Heart left ventricle (tissue), 16 donors: Measurements from ENCODE around the gene ETS2. TPM values are rescaled to one million over a fixed set of nuclear protein-coding genes. Genes with fewer than 3 reads are reported as not detected.
"Not testable (repeated sequence)": the region's sequence is repeated elsewhere in the genome, so short reads cannot be mapped to it uniquely, and the experiment has no call there.

Experiments
- ATAC-seq, 4 donors: fragments of 200-7000 bp; cut with Tn5 transposase; one replicate each; pipeline ENCODE4 v1.9.1; 2020 to 2022; ENCODE audit warnings: moderate library complexity in 4 of 4, mild to moderate bottlenecking in 3 of 4, moderate number of reproducible peaks in 1 of 4
- DNase-seq, 5 donors: peaks; one replicate each; pipeline ENCODE4 v3.0.0-alpha.2; 2020
- H3K27ac ChIP-seq, 12 donors: fragments of 200-600 bp; sonication (generic) in 4 of 12; one replicate each; pipeline versions ENCODE4 v1.5.0 to v1.8.0; 2016 to 2022; ENCODE audit warnings: mild to moderate bottlenecking in 2 of 12
- H3K27me3 ChIP-seq, 9 donors: fragments of 200-600 bp; sonication (generic) in 2 of 9; one replicate each; pipeline versions ENCODE4 v1.5.1 to v1.8.0; 2016 to 2022; ENCODE audit warnings: mild to moderate bottlenecking in 3 of 9
- H3K36me3 ChIP-seq, 9 donors: fragments of 200-600 bp; sonication (generic) in 2 of 9; one replicate each; pipeline versions ENCODE4 v1.5.0 to v1.8.0; 2018 to 2022; ENCODE audit warnings: mild to moderate bottlenecking in 2 of 9
- H3K4me1 ChIP-seq, 12 donors: fragments of 200-600 bp; sonication (generic) in 4 of 12; one replicate each; pipeline versions ENCODE4 v1.5.0 to v1.8.0; 2016 to 2022; ENCODE audit warnings: mild to moderate bottlenecking in 3 of 12
- H3K4me3 ChIP-seq, 12 donors: fragments of 200-600 bp; sonication (generic) in 4 of 12; one replicate each; pipeline versions ENCODE4 v1.5.0 to v1.8.0; 2017 to 2022; ENCODE audit warnings: mild to moderate bottlenecking in 9 of 12, moderate library complexity in 4 of 12
- H3K9me3 ChIP-seq, 12 donors: fragments of 200-600 bp; sonication (generic) in 4 of 12; one replicate each; pipeline versions ENCODE4 v1.5.0 to v1.8.0; 2016 to 2022; ENCODE audit warnings: mild to moderate bottlenecking in 1 of 12
- CTCF ChIP-seq, 12 donors: fragments of 200-600 bp; sonication (generic) in 4 of 12; IDR thresholded peaks; one replicate each; pipeline versions ENCODE4 v1.5.0 to v1.8.0; 2018 to 2022; ENCODE audit warnings: antibody characterized with exemption in 12 of 12, mild to moderate bottlenecking in 5 of 12
- POLR2A ChIP-seq, 2 donors: fragments of 450-650 bp; IDR thresholded peaks; one replicate each; pipeline ENCODE4 v1.6.1; 2017; ENCODE audit warnings: antibody characterized with exemption in 2 of 2, mild to moderate bottlenecking in 2 of 2, moderate library complexity in 2 of 2
- WGBS, 4 donors: extraction: QIAGEN DNeasy Blood & Tissue Kit in 2 of 4; methylation state at CpG; one replicate each; pipeline versions ENCODE4 v1.1.5 to v1.1.7; 2013 to 2018; 5-methylcytosine and 5-hydroxymethylcytosine counted together
- intact Hi-C, 10 donors: fragments of 100-400 bp; cut with DNase I; formaldehyde crosslinking; loops; one replicate each; pipeline versions ENCODE4 v1.11.1 to v1.14.2; 2022
- polyA plus RNA-seq, 2 donors: library from polyadenylated mRNA; stranded (reverse); fragments of 200-250 nt; gene quantifications; one replicate each; pipeline ENCODE4 v1.2.3, GENCODE V29; 2013
- total RNA-seq, 9 donors: library from RNA; depleted of rRNA in 2 of 9; stranded (reverse); fragments of >200 nt in 2 of 9; fragmentation: NEBNext Ultra II Directional in 3 of 9; extraction: Animal tissue kit (Norgen Biotek cat#: 25700) in 3 of 9; gene quantifications; one replicate each; pipeline versions ENCODE4 v1.1.0 to v1.2.4, GENCODE V29; 2016 to 2023
- donor health status: ischemic (EF 13 %, LVEDD 7.1; RV severe dilation, severe dysfunction).
- donor health status: healthy with polysubstance abuse.
- donor health status: DM: no; HTN: yes; CAD: no.
- donor health status: DM: no; HTN: no; CAD: no.
- donor health status: ischemic (EF 25% LVEDD 6.9; RV normal size, moderate dysfunction).
- donor health status: ischemic (EF 25% LVEDD 5.7; RV mildly dilated, moderate dysfunction).
- donor health status: healthy.
- donor health status: DM: yes; HTN: yes; CAD: no.
- donor health status: ischemic (EF 35%, LVEDD 5.7; RV mildly dilated, moderate dysfunction).
- donor health status: nonischemic (EF 11% LVEDD 7.7; RV severe dilation, severe dysfunction).
- donor health status: DM: yes; HTN: yes; CAD: no.
- donor health status: PGD.
- donor health status: ischemic (EF 29% LVEDD 5.4; RV normal size, mild dysfunction).
- donor health status: nonischemic (EF 23%, LVEDD 6.1; RV moderate dilation, normal function).

The ETS2 gene
- total and polyA plus RNA-seq, 11 donors: 19.0 to 92.7 (median 41.0) TPM

GRCh38 chr21:38824124-38824822 is 18.5 kb downstream of the ETS2 start:
- peak in 2 of 4 donors; percentile 9 to 41 for ATAC-seq
- DNase-seq: no peak
- no peak overlapping the region for H3K4me3 ChIP-seq
- H3K4me1 ChIP-seq: peaks cover 3 to 59% (median 31%) of the 10 kb centered on the region in 12 donors
- 55 to 76% (median 66%) methylated on average over 19 of the region's 19 CpGs for WGBS, 4 donors
- intact Hi-C loops: loop anchor here in 2 of 10 donors (5.0 kb wide), 2 partner anchors 88 to 168 kb away; no protein-coding TSS in a partner anchor
- TF ChIP-seq POLR2A (IDR thresholded peaks at IDR 0.05): no peak
- no peak for TF ChIP-seq CTCF (IDR thresholded peaks at IDR 0.05)
- peak overlapping the region; percentile 20 to 79 (median 67) for H3K27ac ChIP-seq
- H3K36me3 ChIP-seq: peaks cover 0 to 58% (median 56%) of the 10 kb centered on the region in 9 donors
- H3K27me3 ChIP-seq: no peaks in the 10 kb centered on the region
- peaks cover 0 to 18% (median 5%) of the 10 kb centered on the region in 12 donors for H3K9me3 ChIP-seq

DNA sequence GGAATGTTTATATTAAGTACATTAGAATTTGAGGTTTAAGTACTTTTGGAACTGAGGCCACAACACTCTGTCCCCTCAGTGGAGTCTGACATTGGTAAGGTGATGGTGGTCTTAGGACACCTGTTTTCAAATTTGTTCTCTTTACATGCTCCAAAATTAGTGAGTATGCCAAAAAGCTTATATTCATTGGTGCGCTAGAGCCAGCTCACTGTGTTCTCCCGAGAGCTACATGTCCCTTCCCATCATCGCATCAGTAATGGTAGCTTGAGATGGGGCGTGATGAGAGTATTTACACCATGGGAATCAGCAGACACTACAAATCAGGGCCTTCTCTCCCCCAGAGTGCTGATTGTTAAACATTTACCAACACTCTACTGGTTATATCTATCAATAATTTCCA is 19.5 kb downstream of the ETS2 start:
- H3K36me3 ChIP-seq: peaks cover 0 to 48% (median 46%) of the 10 kb centered on the region in 9 donors
- peak overlapping the region in 8 of 12 donors; percentile 47 to 79 (median 72) for H3K27ac ChIP-seq
- peaks cover 0 to 18% (median 5%) of the 10 kb centered on the region in 12 donors for H3K9me3 ChIP-seq
- intact Hi-C loops: no loop called here
- peaks cover 3 to 50% (median 29%) of the 10 kb centered on the region in 12 donors for H3K4me1 ChIP-seq
- H3K27me3 ChIP-seq: no peaks in the 10 kb centered on the region
- ATAC-seq (peak in 1 of 4 donors; percentile 21), DNase-seq (no peak)
- 91 to 98% (median 97%) methylated on average over 4 of the region's 4 CpGs for WGBS, 4 donors
- H3K4me3 ChIP-seq: no peak overlapping the region
- no peak for TF ChIP-seq POLR2A (IDR thresholded peaks at IDR 0.05)
- TF ChIP-seq CTCF (IDR thresholded peaks at IDR 0.05): no peak

DNA sequence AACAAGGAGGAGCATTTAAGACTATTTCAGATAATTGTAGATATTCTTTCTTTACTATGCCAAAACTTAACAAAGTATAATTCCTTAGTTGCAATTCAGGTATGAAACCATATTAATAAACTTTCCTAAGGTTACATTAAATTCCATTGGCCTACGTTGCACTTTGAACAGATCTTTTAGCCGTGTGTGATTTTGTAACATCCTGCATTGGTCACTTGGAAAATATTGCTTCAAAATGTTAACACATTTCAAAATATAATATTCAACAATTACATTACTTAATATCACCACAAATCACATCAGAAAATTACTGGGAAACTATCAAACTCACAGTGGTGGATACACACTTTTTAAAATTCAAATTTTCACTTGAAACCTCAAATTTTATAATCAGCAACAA is 20.2 kb downstream of the ETS2 start:
- intact Hi-C loops: no loop called here
- DNase-seq (no peak), ATAC-seq (no peak)
- H3K27me3 ChIP-seq: no peaks in the 10 kb centered on the region
- H3K27ac ChIP-seq: no peak overlapping the region
- peaks cover 0 to 18% (median 5%) of the 10 kb centered on the region in 12 donors for H3K9me3 ChIP-seq
- no peak for TF ChIP-seq POLR2A (IDR thresholded peaks at IDR 0.05)
- no peak for TF ChIP-seq CTCF (IDR thresholded peaks at IDR 0.05)
- no peak overlapping the region for H3K4me3 ChIP-seq
- peaks cover 0 to 41% (median 39%) of the 10 kb centered on the region in 9 donors for H3K36me3 ChIP-seq
- H3K4me1 ChIP-seq: peaks cover 0 to 48% (median 26%) of the 10 kb centered on the region in 12 donors
- 50 to 98% (median 80%) methylated on average over 2 of the region's 2 CpGs for WGBS, 4 donors

GRCh38 chr21:38828111-38828510 is 22.4 kb downstream of the ETS2 start:
- H3K27me3 ChIP-seq, intact Hi-C loops, H3K4me3 ChIP-seq, DNase-seq, H3K27ac ChIP-seq, ATAC-seq: not testable (repeated sequence)
- peaks cover 0 to 32% (median 17%) of the 10 kb centered on the region in 12 donors for H3K4me1 ChIP-seq
- peaks cover 0 to 19% (median 17%) of the 10 kb centered on the region in 9 donors for H3K36me3 ChIP-seq
- peaks cover 0 to 18% (median 5%) of the 10 kb centered on the region in 12 donors for H3K9me3 ChIP-seq
- 95 to 96% (median 96%) methylated on average over 6 to 7 of the region's 7 CpGs for WGBS, 4 donors
